Measurements from ENCODE around the gene COMT.

DNA sequence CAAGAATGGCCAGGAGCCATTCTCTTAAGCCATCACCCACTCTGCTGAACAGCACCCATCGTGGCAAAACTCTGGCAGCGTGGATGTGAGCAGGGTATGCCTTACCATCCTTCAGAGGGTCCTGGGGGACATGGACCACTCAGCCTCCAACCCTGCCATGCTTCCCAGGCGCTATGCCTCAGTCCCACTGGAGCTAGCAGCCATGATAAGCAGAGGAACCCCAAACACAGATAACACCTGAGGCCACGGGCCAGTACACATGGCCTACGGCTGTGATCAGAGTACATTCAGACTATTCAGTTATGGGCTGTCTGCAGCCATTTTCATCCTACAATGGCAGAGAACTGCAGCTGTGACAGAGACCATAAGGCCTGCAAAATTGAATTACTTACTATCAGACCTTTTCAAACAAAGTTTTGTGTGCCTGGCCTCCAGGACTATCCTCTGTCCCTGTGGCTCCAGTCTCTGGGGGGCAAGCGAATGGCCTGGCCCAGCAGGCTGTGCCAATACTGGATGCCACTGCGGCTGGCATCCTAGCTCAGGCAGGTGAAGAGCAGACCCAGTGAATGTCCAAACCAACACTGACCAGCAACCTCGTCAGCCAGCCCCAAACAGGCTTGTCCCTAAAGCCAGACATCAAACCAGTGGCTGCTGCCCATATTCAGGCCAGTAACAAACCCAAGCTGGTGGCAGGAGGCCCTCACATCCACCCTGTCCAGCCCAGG, 68.2 kb downstream of the COMT start:
- TF ChIP-seq POLR2A (IDR thresholded peaks at IDR 0.05): no peak
- TF ChIP-seq, protein P1, sequence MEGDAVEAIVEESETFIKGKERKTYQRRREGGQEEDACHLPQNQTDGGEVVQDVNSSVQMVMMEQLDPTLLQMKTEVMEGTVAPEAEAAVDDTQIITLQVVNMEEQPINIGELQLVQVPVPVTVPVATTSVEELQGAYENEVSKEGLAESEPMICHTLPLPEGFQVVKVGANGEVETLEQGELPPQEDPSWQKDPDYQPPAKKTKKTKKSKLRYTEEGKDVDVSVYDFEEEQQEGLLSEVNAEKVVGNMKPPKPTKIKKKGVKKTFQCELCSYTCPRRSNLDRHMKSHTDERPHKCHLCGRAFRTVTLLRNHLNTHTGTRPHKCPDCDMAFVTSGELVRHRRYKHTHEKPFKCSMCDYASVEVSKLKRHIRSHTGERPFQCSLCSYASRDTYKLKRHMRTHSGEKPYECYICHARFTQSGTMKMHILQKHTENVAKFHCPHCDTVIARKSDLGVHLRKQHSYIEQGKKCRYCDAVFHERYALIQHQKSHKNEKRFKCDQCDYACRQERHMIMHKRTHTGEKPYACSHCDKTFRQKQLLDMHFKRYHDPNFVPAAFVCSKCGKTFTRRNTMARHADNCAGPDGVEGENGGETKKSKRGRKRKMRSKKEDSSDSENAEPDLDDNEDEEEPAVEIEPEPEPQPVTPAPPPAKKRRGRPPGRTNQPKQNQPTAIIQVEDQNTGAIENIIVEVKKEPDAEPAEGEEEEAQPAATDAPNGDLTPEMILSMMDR (IDR thresholded peaks at IDR 0.05 in 4 of 5, conservative IDR thresholded peaks at IDR 0.05 in 1 of 5): no peak
